Tibial nerve (tissue), 4 donors: ENCODE data around the gene GAPDHS.

Source experiments
- CTCF ChIP-seq, 5 experiments: fragments of 200-600 bp in 3 of 5; fragments of 450-650 bp in 2 of 5; sonication (generic) in 3 of 5; IDR thresholded peaks; one replicate each; pipeline ENCODE4 v1.5.1; 2016 to 2019; ENCODE audit warnings: antibody characterized with exemption in 5 of 5, mild to moderate bottlenecking in 3 of 5, moderate library complexity in 2 of 5
- EP300 ChIP-seq, 2 donors: sonication (generic); formaldehyde crosslinking; IDR thresholded peaks; one replicate each; pipeline ENCODE4 v1.6.1; 2017; ENCODE audit warnings: antibody characterized with exemption in 2 of 2, mild to moderate bottlenecking in 1 of 2
- POLR2A ChIP-seq, 2 donors: fragments of 450-650 bp; IDR thresholded peaks; one replicate each; pipeline ENCODE4 v1.6.1; 2017; ENCODE audit warnings: antibody characterized with exemption in 2 of 2, mild to moderate bottlenecking in 2 of 2, moderate library complexity in 2 of 2

DNA sequence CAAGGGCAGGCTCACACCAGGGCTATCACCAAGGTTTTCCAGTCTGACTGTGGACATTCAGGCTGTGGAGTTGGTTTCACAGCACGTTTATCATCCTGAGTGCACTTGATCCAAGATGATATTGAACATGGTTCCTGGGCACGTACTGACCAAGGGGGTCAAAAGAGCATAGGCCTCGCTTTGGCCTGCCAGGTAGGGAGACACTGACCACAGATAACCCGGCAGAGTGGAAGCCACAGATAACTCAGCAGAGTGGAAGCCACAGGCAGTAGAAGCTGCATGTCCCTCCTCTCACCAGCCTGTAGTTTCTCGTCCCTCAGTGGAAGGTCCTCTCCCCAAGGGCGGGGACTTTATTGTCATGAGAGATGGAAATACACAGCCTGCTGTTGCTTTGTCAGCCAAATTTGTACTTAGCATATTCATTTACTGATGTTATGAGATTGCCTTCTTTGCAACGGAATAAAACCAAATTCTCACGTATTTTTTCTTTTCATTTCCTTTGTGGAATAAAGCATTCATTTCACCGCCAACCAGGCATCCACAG is 34.2 kb upstream of the GAPDHS start:
- TF ChIP-seq CTCF (IDR thresholded peaks at IDR 0.05) (no peak), EP300 (IDR thresholded peaks at IDR 0.05) (no peak), POLR2A (IDR thresholded peaks at IDR 0.05) (no peak)
